OCI-LY1 (cell line): ENCODE measurements around the gene CCDC110.

Experiments
- CTCF ChIP-seq: fragments of 200-600 bp; sonication (generic), shearing (Covaris generic); IDR thresholded peaks from 2 replicates; pipeline ENCODE4 v1.5.1; 2017; ENCODE audit warnings: mild to moderate bottlenecking, antibody characterized with exemption, low read length, moderate library complexity, mixed read lengths
- EZH2 ChIP-seq: fragments of 200-600 bp; sonication (generic), shearing (Covaris generic); IDR thresholded peaks from 2 replicates; pipeline ENCODE4 v1.8.0; 2017; ENCODE audit warnings: borderline replicate concordance, mixed run types, mild to moderate bottlenecking, antibody characterized with exemption, low read length, moderate library complexity, mixed read lengths

- TF ChIP-seq CTCF (no peak), EZH2 (no peak)
These were observed 47.0 kb upstream of the CCDC110 start for GRCh38 chr4:185518494-185518893.
